ENCODE measurements around the gene TCL1B. TPM values are rescaled to one million over a fixed set of nuclear protein-coding genes. Genes with fewer than 3 reads are reported as not detected.

TCL1B gene
- total RNA-seq = not detected in 2 replicates

GRCh38 chr14:95685978-95686922, at the start of gene TCL1B:
Gene TCL1B (plus strand): TSS chr14:95686426. CDS start chr14:95686468, 42 bp downstream.
- no peaks in the 10 kb centered on the region for H3K9me3 Mint-ChIP-seq
- no peak within 1 kb of the TSS for H3K27ac Mint-ChIP-seq
- no peaks in the 10 kb centered on the region for H3K4me1 Mint-ChIP-seq (ENCODE audit: low read depth)
- no peak for DNase-seq (ENCODE audit: low spot score)
- intact Hi-C loops (cut with micrococcal nuclease) = no loop called here
- no peaks in the 10 kb centered on the region for H3K36me3 Mint-ChIP-seq (ENCODE audit: low read depth)
- H3K27me3 Mint-ChIP-seq (ENCODE audit: insufficient read depth) = peaks cover 9% of the 10 kb centered on the region
- no peak within 1 kb of the TSS for H3K4me3 Mint-ChIP-seq

GRCh38 chr14:95644981-95645380, 41.2 kb upstream of the TCL1B start:
- peaks cover 2% of the 10 kb centered on the region for H3K27me3 Mint-ChIP-seq (ENCODE audit: insufficient read depth)
- DNase-seq (ENCODE audit: low spot score) = no peak
- no peak overlapping the region for H3K4me3 Mint-ChIP-seq
- H3K27ac Mint-ChIP-seq = no peak overlapping the region
- no peaks in the 10 kb centered on the region for H3K4me1 Mint-ChIP-seq (ENCODE audit: low read depth)
- H3K9me3 Mint-ChIP-seq = no peaks in the 10 kb centered on the region
- H3K36me3 Mint-ChIP-seq (ENCODE audit: low read depth) = no peaks in the 10 kb centered on the region
- intact Hi-C loops (cut with micrococcal nuclease) = no loop called here

DNA sequence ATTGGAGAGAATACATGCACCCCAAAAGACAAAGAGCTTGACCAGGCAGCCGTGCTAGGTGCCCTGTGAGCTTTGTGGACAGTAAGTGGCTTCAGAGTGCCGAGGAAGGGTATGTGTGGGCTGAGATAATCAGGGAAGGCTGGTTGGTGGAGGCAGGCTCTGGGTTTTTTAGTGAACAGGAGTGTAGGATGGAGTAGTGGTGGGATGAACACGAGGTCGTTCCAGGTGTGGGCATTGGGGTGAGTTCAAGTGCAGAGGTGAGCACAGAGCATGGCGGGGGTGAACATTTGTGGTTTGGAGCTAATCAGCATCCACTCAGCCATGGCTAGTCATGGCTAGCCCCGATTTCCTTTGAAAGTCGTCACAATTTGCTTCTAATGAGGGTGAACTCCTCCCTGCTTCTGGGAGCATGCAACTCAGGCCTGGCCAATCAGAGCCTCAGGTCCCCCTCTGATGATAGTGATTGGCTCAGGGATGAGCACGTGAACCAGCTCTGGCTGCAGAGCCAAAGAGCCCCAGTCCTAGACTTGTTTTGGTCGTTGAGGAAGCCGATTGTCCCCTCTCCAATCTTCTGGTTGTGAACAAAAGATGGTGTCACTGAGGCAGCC, 40.7 kb upstream of the TCL1B start:
- no peaks in the 10 kb centered on the region for H3K36me3 Mint-ChIP-seq (ENCODE audit: low read depth)

DNA sequence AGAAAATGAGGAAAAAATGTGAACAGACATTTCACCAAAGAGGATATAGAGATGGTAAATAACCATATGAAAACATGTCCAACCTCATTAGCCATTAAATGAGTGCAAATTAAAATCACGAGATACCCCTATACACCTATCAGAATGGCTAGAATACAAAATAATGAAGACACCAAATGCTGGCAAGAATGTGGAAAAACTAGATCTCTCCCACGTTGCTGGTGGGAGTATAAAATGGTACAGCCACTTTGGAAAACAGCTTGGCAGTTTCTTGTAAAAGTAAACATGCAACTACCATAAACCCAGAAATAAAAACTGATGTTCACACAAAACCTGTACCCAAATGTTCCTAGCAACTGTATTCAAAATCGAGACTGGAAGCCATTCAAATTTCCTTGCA, 38.3 kb upstream of the TCL1B start:
- no peaks in the 10 kb centered on the region for H3K4me1 Mint-ChIP-seq (ENCODE audit: low read depth)
- H3K4me3 Mint-ChIP-seq = no peak overlapping the region
- no peak overlapping the region for H3K27ac Mint-ChIP-seq
- intact Hi-C loops (cut with micrococcal nuclease) = no loop called here
- H3K9me3 Mint-ChIP-seq = no peaks in the 10 kb centered on the region
- DNase-seq (ENCODE audit: low spot score) = no peak
- no peaks in the 10 kb centered on the region for H3K36me3 Mint-ChIP-seq (ENCODE audit: low read depth)
- H3K27me3 Mint-ChIP-seq (ENCODE audit: insufficient read depth) = peaks cover 2% of the 10 kb centered on the region

More for the DNA sequence above, 40.7 kb upstream of the TCL1B start:
- Mint-ChIP-seq H3K9me3 (no peaks in the 10 kb centered on the region), H3K27ac (no peak overlapping the region), H3K4me1 (ENCODE audit: low read depth) (no peaks in the 10 kb centered on the region), H3K4me3 (no peak overlapping the region), H3K27me3 (ENCODE audit: insufficient read depth) (peaks cover 2% of the 10 kb centered on the region)
- intact Hi-C loops (cut with micrococcal nuclease) = no loop called here
- no peak for DNase-seq (ENCODE audit: low spot score)

DNA sequence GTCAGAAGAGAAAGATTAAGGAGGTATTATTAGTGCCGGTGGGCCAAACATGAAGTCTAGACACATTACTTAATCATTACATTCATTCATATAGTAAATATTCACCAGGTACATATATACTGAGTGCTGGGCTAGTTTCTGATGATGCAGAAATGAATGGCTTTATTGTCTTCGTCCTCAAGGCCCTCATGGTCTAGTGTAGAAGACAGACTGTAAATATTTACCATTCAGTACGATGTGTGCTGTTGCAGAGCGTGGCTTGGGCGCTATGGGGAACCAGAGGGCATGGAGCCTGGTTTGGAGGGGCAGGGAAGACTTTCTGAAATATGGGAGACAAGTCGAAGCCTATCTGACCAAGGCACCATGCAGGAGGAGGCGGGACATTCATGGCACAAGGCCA, 37.0 kb upstream of the TCL1B start:
- Mint-ChIP-seq H3K4me1 (ENCODE audit: low read depth) (no peaks in the 10 kb centered on the region), H3K36me3 (ENCODE audit: low read depth) (no peaks in the 10 kb centered on the region), H3K27me3 (ENCODE audit: insufficient read depth) (peaks cover 2% of the 10 kb centered on the region), H3K27ac (no peak overlapping the region), H3K4me3 (no peak overlapping the region), H3K9me3 (no peaks in the 10 kb centered on the region)
- DNase-seq (ENCODE audit: low spot score) = no peak
- intact Hi-C loops (cut with micrococcal nuclease) = no loop called here

DNA sequence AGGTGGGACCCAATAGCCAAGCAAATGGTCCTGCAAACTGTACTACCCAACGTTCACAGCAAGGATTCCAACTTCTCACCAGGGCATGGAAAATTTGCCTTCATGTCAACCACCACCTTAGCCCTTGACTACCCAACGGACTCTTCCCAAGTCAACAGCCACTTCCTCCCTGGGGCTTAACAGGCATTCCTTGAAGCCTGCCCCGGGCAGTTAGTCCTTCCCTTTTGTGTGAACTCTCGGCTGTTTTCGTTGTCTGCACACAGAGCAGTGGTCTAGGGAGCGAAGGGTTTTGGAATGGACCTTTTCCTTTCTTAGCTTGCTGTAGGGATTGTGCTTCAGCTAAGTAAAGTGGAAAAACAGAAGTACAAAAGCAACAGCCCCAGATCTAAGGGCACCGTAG, 35.2 kb upstream of the TCL1B start:
- no peaks in the 10 kb centered on the region for H3K9me3 Mint-ChIP-seq
- H3K4me1 Mint-ChIP-seq (ENCODE audit: low read depth) = no peaks in the 10 kb centered on the region
- no peak overlapping the region for H3K4me3 Mint-ChIP-seq
- peaks cover 2% of the 10 kb centered on the region for H3K27me3 Mint-ChIP-seq (ENCODE audit: insufficient read depth)
- intact Hi-C loops (cut with micrococcal nuclease) = no loop called here
- H3K36me3 Mint-ChIP-seq (ENCODE audit: low read depth) = no peaks in the 10 kb centered on the region
- no peak overlapping the region for H3K27ac Mint-ChIP-seq
- no peak for DNase-seq (ENCODE audit: low spot score)

DNA sequence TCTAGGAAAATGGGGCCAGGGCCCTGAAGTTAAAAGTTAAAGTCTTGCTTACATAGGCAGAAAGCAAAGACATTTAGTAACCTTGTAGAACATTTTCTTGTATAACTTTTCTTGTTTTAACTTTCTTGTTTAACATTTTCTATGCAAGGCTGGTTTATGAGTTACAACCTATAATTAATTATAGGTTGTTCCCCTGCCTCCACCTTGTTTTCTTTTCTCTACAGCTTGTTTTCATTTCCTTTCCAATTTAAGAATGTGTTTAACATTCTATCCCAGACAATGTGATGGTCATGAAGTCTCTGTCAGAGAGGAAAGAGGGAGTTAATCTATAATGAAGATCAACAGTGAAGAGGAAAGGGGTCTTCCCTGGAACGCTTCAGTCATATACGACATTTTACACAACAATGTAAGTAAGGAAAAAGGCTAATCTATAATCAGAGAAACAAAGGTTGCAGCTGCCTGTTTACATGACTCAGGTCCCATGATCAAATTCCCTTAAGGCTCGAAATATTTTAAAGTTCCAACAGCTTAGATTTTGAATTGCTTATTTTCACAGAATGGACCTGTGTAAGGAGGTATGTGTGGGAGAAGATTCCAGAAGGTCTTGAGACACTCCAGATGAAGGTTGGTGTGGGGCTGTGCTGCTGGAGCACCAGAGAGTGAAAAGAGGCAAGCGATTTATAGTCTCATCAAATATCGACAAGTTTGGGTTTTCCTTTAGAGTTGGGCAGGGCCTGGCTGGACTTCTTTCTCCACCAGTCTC, 34.2 kb upstream of the TCL1B start:
- H3K4me1 Mint-ChIP-seq (ENCODE audit: low read depth) = no peaks in the 10 kb centered on the region
- H3K9me3 Mint-ChIP-seq = no peaks in the 10 kb centered on the region
- intact Hi-C loops (cut with micrococcal nuclease) = no loop called here
- no peak overlapping the region for H3K27ac Mint-ChIP-seq
- H3K36me3 Mint-ChIP-seq (ENCODE audit: low read depth) = no peaks in the 10 kb centered on the region
- DNase-seq (ENCODE audit: low spot score) = no peak
- no peak overlapping the region for H3K4me3 Mint-ChIP-seq
- H3K27me3 Mint-ChIP-seq (ENCODE audit: insufficient read depth) = peaks cover 2% of the 10 kb centered on the region

GRCh38 chr14:95652690-95653089, 33.5 kb upstream of the TCL1B start:
- no peak overlapping the region for H3K4me3 Mint-ChIP-seq
- intact Hi-C loops (cut with micrococcal nuclease) = no loop called here
- no peaks in the 10 kb centered on the region for H3K9me3 Mint-ChIP-seq
- H3K36me3 Mint-ChIP-seq (ENCODE audit: low read depth) = no peaks in the 10 kb centered on the region
- H3K27me3 Mint-ChIP-seq (ENCODE audit: insufficient read depth) = no peaks in the 10 kb centered on the region
- DNase-seq (ENCODE audit: low spot score) = no peak
- H3K4me1 Mint-ChIP-seq (ENCODE audit: low read depth) = no peaks in the 10 kb centered on the region
- no peak overlapping the region for H3K27ac Mint-ChIP-seq

DNA sequence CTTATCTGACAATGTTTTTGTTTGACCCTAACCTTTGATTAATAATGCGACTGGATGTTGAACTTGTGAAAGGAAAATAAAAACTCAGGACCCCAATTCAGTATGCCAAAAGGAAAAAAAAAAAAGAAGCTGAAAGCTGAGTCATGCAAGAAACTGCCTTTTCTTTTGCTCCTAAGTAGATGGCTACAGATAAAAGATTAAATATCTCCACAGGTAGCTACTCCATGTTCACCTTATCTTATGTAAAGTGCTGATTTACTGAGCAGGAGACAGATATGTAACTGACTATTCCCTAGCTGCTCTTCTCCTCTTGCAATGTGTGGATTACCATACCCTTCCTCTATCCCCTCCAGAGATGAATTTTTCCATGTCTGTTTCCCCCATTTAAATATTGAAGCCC, 30.8 kb upstream of the TCL1B start:
- Mint-ChIP-seq H3K36me3 (ENCODE audit: low read depth) (no peaks in the 10 kb centered on the region), H3K4me3 (no peak overlapping the region), H3K27me3 (ENCODE audit: insufficient read depth) (peaks cover 3% of the 10 kb centered on the region), H3K9me3 (no peaks in the 10 kb centered on the region), H3K27ac (no peak overlapping the region), H3K4me1 (ENCODE audit: low read depth) (no peaks in the 10 kb centered on the region)
- DNase-seq (ENCODE audit: low spot score) = no peak
- intact Hi-C loops (cut with micrococcal nuclease) = no loop called here

DNA sequence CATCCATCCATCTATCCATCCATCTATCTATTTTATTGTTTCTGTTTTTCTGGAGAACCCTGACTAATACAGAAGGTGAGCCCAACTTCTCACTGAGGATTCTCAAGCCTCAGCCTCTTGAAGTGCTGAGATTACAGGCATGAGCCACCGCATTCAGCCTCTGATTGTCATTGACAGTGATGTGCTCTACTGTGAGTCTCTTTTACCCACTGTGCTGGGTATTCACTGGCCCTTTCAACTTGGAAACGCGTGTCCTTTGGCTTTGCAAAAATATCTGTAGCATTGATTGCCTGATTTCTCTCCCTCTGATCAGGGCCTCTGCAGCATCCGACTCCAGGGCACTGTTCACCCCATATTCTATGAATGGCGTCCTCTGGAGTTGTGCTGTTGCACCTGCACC, 29.6 kb upstream of the TCL1B start:
- Mint-ChIP-seq H3K4me3 (no peak overlapping the region), H3K36me3 (ENCODE audit: low read depth) (no peaks in the 10 kb centered on the region), H3K27ac (no peak overlapping the region), H3K9me3 (no peaks in the 10 kb centered on the region), H3K4me1 (ENCODE audit: low read depth) (no peaks in the 10 kb centered on the region), H3K27me3 (ENCODE audit: insufficient read depth) (peaks cover 6% of the 10 kb centered on the region)
- intact Hi-C loops (cut with micrococcal nuclease) = no loop called here
- no peak for DNase-seq (ENCODE audit: low spot score)

DNA sequence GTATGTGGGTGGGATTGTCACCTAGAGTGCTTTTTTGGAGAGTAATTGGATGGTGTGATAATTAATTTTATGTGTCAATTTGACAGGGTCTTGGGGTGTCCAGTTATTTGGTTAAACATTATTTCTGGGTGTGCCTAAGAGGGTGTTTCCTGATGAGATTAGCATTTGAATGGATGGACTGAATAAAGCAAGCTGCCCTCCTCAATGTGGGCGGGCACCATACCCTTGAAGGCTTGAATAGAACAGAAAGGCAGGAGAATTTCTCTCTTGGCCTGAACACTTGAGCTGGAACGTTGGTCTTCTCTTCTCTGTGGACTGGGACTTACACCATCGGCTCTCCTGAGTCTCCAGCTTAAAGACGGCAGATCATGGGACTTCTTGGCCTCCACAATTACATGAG, 28.8 kb upstream of the TCL1B start:
- no peak for DNase-seq (ENCODE audit: low spot score)
- Mint-ChIP-seq H3K9me3 (no peaks in the 10 kb centered on the region), H3K27ac (no peak overlapping the region), H3K4me3 (no peak overlapping the region), H3K27me3 (ENCODE audit: insufficient read depth) (peaks cover 8% of the 10 kb centered on the region), H3K36me3 (ENCODE audit: low read depth) (no peaks in the 10 kb centered on the region), H3K4me1 (ENCODE audit: low read depth) (no peaks in the 10 kb centered on the region)
- intact Hi-C loops (cut with micrococcal nuclease) = no loop called here

DNA sequence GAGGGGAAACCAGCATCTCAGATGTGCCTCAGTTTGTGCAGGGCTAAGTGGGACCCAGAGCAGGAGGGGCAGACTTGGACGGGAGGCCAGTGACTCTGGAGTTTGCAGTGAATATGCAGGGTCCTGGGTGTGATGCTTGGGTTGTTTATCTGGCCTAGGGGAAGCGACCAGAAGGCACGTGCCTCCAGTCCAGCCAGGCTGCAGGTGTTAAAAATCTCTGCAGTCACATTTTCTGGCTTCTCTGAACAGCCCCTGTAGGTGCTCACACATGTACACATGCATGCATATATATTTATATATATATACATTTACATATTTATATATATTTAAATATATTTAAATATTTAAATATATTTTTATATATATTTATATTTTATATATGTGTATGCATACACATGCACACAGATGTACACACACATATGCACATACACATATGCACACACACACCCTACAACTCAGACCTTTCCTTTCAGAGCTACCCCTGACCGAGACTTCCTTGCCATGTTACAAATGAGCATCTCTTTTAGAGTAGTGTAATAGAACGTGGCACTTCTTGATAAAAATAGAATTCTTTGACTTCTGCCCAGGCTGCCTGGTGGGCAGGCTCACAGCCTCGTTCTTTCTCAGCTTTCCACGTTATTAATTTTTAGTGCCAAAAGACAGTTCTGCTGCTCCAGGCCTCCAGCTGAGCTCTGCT, 26.8 kb upstream of the TCL1B start:
- no peaks in the 10 kb centered on the region for H3K36me3 Mint-ChIP-seq (ENCODE audit: low read depth)
- no peak overlapping the region for H3K27ac Mint-ChIP-seq
- peaks cover 5% of the 10 kb centered on the region for H3K4me1 Mint-ChIP-seq (ENCODE audit: low read depth)
- H3K9me3 Mint-ChIP-seq = no peaks in the 10 kb centered on the region
- H3K4me3 Mint-ChIP-seq = no peak overlapping the region
- peaks cover 8% of the 10 kb centered on the region for H3K27me3 Mint-ChIP-seq (ENCODE audit: insufficient read depth)
- intact Hi-C loops (cut with micrococcal nuclease) = no loop called here
- DNase-seq (ENCODE audit: low spot score) = no peak
